Vagina (tissue), 2 donors: ENCODE results near the gene NPHP1. TPM values are rescaled to one million over a fixed set of nuclear protein-coding genes. Genes with fewer than 3 reads are reported as not detected.
A peak's percentile ranks its signal among the peaks of the same experiment; 100 is the strongest.

Source experiments
- DNase-seq, 2 donors: peaks; one replicate each; pipeline ENCODE4 v3.0.0-alpha.2; 2017; ENCODE audit errors: extremely low spot score in 2 of 2
- H3K27ac ChIP-seq: fragments of 200-600 bp; sonication (generic); one replicate; pipeline ENCODE4 v1.5.1; 2019
- H3K27me3 ChIP-seq: fragments of 200-600 bp; sonication (generic); one replicate; pipeline ENCODE4 v1.5.1; 2019
- H3K36me3 ChIP-seq, 2 donors: fragments of 200-600 bp; sonication (generic); one replicate each; pipeline ENCODE4 v1.5.1; 2017 to 2019
- H3K4me1 ChIP-seq: fragments of 200-600 bp; sonication (generic); one replicate; pipeline ENCODE4 v1.5.1; 2019
- H3K4me3 ChIP-seq, 2 donors: fragments of 200-600 bp; sonication (generic); 1 replicate in 1 of 2; 2 replicates in 1 of 2; pipeline ENCODE4 v1.5.1; 2016 to 2019
- H3K9me3 ChIP-seq: fragments of 200-600 bp; sonication (generic); one replicate; pipeline ENCODE4 v1.5.1; 2019
- CTCF ChIP-seq, 3 experiments: fragments of 450-650 bp in 2 of 3; fragments of 200-600 bp in 1 of 3; sonication (generic) in 1 of 3; IDR thresholded peaks; one replicate each; pipeline ENCODE4 v1.5.1; 2017 to 2019; ENCODE audit warnings: antibody characterized with exemption in 3 of 3, mild to moderate bottlenecking in 2 of 3, moderate library complexity in 2 of 3
- POLR2A ChIP-seq, 2 donors: fragments of 450-650 bp; IDR thresholded peaks; one replicate each; pipeline ENCODE4 v1.6.1; 2017; ENCODE audit warnings: antibody characterized with exemption in 2 of 2, mild to moderate bottlenecking in 2 of 2, moderate library complexity in 2 of 2
- POLR2AphosphoS5 ChIP-seq, 2 donors: sonication (generic); formaldehyde crosslinking; IDR thresholded peaks; one replicate each; pipeline ENCODE4 v1.9.0; 2017; ENCODE audit warnings: antibody characterized with exemption in 2 of 2, mild to moderate bottlenecking in 2 of 2, low read depth in 1 of 2; ENCODE audit not compliant: insufficient read depth in 1 of 2
- intact Hi-C: fragments of 100-400 bp; cut with DNase I; formaldehyde crosslinking; loops from one replicate; pipeline ENCODE4 v1.15.1; 2023
- total RNA-seq: library from RNA; depleted of rRNA; stranded (reverse); fragments of >200 nt; gene quantifications from one replicate; pipeline ENCODE4 v1.2.3, GENCODE V29; 2016

NPHP1 gene
- total RNA-seq, 1 donor from 2014 or later, result 4.9 TPM

GRCh38 chr2:110180036-110180435 lies 24.8 kb downstream of the NPHP1 start:
- TF ChIP-seq POLR2AphosphoS5 (IDR thresholded peaks at IDR 0.05; ENCODE audit: insufficient read depth in 1 of 2, low read depth in 1 of 2) (no peak), POLR2A (IDR thresholded peaks at IDR 0.05) (no peak), CTCF (IDR thresholded peaks at IDR 0.05) (no peak)
- Histone ChIP-seq H3K9me3 (no peaks in the 10 kb centered on the region), H3K27ac (no peak overlapping the region), H3K27me3 (no peaks in the 10 kb centered on the region), H3K4me1 (no peaks in the 10 kb centered on the region), H3K36me3 (no peaks in the 10 kb centered on the region), H3K4me3 (no peak overlapping the region)
- no peak for DNase-seq
- intact Hi-C loops, result no loop called here

- no peak for TF ChIP-seq POLR2A (IDR thresholded peaks at IDR 0.05)
- peak in 1 of 2 donors; percentile 80 for TF ChIP-seq POLR2AphosphoS5 (IDR thresholded peaks at IDR 0.05; ENCODE audit: insufficient read depth in 1 of 2, low read depth in 1 of 2)
- TF ChIP-seq CTCF (IDR thresholded peaks at IDR 0.05), result no peak
- intact Hi-C loops, result no loop called here
- H3K27ac ChIP-seq, result no peak overlapping the region
- H3K36me3 ChIP-seq, result no peaks in the 10 kb centered on the region
- no peak for DNase-seq
- no peaks in the 10 kb centered on the region for H3K9me3 ChIP-seq
- H3K4me1 ChIP-seq, result no peaks in the 10 kb centered on the region
- no peaks in the 10 kb centered on the region for H3K27me3 ChIP-seq
- no peak overlapping the region for H3K4me3 ChIP-seq
Observed at GRCh38 chr2:110173523-110173922, 31.3 kb downstream of the NPHP1 start.

GRCh38 chr2:110172506-110172905 lies 32.3 kb downstream of the NPHP1 start:
- intact Hi-C loops, result no loop called here
- H3K4me3 ChIP-seq, result no peak overlapping the region
- no peaks in the 10 kb centered on the region for H3K27me3 ChIP-seq
- no peaks in the 10 kb centered on the region for H3K36me3 ChIP-seq
- no peak for DNase-seq
- H3K27ac ChIP-seq, result no peak overlapping the region
- no peaks in the 10 kb centered on the region for H3K9me3 ChIP-seq
- H3K4me1 ChIP-seq, result no peaks in the 10 kb centered on the region
- no peak for TF ChIP-seq POLR2AphosphoS5 (IDR thresholded peaks at IDR 0.05; ENCODE audit: insufficient read depth in 1 of 2, low read depth in 1 of 2)
- TF ChIP-seq CTCF (IDR thresholded peaks at IDR 0.05), result no peak
- no peak for TF ChIP-seq POLR2A (IDR thresholded peaks at IDR 0.05)

- H3K36me3 ChIP-seq, result no peaks in the 10 kb centered on the region
- H3K4me1 ChIP-seq, result no peaks in the 10 kb centered on the region
- no peaks in the 10 kb centered on the region for H3K9me3 ChIP-seq
- H3K4me3 ChIP-seq, result no peak overlapping the region
- no peak overlapping the region for H3K27ac ChIP-seq
- intact Hi-C loops, result no loop called here
- TF ChIP-seq CTCF (IDR thresholded peaks at IDR 0.05) (no peak), POLR2A (IDR thresholded peaks at IDR 0.05) (no peak), POLR2AphosphoS5 (IDR thresholded peaks at IDR 0.05; ENCODE audit: insufficient read depth in 1 of 2, low read depth in 1 of 2) (no peak)
- no peaks in the 10 kb centered on the region for H3K27me3 ChIP-seq
- DNase-seq, result no peak
Observed at GRCh38 chr2:110170102-110170501, 34.7 kb downstream of the NPHP1 start.

GRCh38 chr2:110167326-110168000 lies 37.4 kb downstream of the NPHP1 start:
- Histone ChIP-seq H3K9me3 (no peaks in the 10 kb centered on the region), H3K4me1 (no peaks in the 10 kb centered on the region), H3K36me3 (no peaks in the 10 kb centered on the region), H3K4me3 (no peak overlapping the region), H3K27me3 (no peaks in the 10 kb centered on the region), H3K27ac (no peak overlapping the region)
- no peak for DNase-seq
- intact Hi-C loops, result no loop called here
- no peak for TF ChIP-seq CTCF (IDR thresholded peaks at IDR 0.05)
- no peak for TF ChIP-seq POLR2A (IDR thresholded peaks at IDR 0.05)
- no peak for TF ChIP-seq POLR2AphosphoS5 (IDR thresholded peaks at IDR 0.05; ENCODE audit: insufficient read depth in 1 of 2, low read depth in 1 of 2)
